ENCODE results near the gene PLPPR5.
"Not testable (repeated sequence)": the region's sequence is repeated elsewhere in the genome, so short reads cannot be mapped to it uniquely, and the experiment has no call there.

Gene PLPPR5

GRCh38 chr1:99004861-99005442, at the start of gene PLPPR5:
Gene PLPPR5, minus strand, starts transcription at chr1:99004861. Its CDS starts 190 bp downstream, at chr1:99004671.
- DNase-seq = no peak

GRCh38 chr1:99051611-99052283, 47.1 kb upstream of the PLPPR5 start:
- DNase-seq = no peak

DNA sequence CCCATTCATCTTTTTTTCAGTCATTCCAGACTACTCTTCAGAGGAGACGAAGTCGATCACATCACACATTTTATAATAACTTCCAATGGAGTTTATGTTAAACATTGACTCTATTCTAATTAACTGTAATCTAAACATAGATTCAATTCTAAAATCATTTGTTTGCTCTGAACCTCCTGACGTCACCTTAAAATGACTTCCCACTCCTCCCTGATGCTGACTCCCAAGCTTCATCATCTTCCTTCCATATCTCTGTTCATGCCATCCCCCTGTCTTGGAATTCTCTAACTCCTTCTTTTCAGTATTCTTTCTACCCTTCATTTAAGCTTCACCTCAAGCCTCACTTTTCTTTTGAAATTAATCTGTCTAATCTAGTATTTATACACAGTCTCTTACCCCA, 45.1 kb upstream of the PLPPR5 start:
- DNase-seq = no peak

DNA sequence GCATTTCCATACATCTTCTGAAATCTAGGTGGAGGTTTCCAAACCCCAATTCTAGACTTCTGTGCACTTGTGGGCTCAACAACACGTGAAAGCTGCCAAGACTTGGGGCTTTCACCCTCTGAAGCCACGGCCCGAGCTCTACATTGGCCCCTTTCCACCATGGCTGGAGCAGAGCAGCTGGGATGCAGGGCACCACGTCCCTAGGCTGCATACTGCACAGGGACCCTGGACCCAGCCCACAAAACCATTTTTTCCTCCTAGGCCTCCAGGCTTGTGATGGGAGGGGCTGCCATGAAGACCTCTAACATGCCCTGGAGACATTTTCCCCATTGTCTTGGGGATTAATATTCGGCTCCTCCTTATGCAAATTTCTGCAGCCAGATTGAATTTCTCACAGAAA, 32.1 kb upstream of the PLPPR5 start:
- not testable (repeated sequence) for DNase-seq

DNA sequence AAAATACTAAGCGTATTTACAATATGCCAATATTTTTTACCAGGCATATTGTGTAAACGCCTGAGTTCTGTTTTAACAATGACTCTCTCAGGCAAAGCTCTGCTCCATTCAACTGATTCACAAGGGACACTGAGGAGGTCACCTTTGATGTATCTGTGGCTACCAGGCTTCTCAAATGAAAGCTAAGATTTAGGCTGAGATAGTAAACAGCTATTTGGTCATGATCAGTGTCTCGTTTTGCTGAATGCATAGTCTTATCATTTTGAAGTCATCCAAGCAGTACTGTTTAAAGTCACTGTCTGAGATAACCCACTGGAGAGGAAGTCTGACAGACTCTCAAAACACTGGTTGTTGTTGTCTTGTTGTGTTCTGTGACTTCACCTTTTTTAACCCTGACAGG, 13.7 kb upstream of the PLPPR5 start:
- DNase-seq = no peak

- no peak for DNase-seq
These were observed 13.0 kb upstream of the PLPPR5 start for GRCh38 chr1:99017655-99018054.

DNA sequence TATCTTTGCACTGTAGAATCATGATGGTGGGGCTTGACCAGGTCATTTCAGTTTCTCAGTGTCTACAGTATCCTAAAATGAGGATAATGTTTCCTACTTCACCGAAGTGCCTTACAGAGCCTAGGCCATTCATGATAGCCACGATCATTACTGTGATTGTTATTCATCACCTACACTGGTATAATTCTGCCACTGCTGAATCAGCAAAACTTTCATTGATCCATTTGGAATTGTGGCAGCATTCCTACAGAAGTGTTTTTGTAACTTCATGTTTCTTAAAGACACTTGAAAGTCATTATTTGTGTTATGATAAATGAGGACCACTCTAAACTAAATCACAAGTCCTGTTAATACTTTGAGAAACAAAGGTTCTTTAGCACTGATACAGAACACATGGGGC, 6.0 kb upstream of the PLPPR5 start:
- DNase-seq = no peak

GRCh38 chr1:99007366-99007765, 2.7 kb upstream of the PLPPR5 start:
- DNase-seq = no peak

DNA sequence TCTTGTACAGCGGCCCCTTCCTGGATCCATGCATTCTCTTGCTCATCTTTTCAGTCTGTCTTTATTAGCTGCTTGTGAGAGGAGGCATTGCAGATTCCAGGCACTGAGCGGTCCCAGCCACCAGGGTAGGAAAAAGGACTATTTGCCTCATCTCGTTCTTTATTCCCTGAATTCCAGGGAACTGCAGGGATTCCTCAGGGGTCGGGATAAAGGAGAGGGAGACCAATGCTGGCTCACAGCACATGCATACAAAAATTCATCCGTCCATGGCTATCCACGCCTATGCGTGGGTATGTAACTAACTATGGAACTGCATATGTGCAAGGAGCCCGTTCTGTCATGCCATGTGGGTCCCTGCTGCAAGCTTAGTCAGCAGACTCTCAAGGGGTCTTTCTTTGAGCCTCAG, 879 bp upstream of the PLPPR5 start:
- DNase-seq = no peak

DNA sequence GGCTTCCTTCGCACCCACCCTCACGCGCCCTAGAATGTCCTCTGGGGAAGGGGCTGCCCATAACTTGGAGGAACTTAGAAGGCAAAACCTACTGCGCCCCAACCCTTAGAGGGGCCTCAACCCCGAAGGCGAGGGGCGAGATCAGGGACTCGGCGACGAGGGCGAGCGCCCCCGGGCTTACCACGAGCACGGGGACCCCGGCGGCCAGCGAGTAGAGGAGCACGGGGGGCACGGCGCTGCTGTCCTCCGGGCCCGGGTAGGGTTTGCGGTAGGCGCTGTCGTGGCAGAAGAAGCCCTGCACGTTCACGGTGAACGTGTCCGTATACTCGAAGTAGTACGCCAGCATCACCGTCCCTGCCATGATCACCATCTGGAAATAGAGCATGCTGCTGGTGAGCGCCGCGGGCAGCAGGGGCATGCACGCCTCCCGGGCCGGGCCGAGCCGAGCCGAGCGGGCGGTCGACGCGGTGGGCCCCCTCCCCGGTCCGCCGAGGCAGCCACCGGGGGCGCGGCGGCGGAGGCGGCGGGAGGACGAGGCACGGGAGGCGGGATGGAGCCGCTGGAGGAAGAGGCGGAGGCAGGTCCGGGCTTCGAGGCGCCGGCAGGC, 304 bp downstream of the PLPPR5 start:
- DNase-seq = no peak

DNA sequence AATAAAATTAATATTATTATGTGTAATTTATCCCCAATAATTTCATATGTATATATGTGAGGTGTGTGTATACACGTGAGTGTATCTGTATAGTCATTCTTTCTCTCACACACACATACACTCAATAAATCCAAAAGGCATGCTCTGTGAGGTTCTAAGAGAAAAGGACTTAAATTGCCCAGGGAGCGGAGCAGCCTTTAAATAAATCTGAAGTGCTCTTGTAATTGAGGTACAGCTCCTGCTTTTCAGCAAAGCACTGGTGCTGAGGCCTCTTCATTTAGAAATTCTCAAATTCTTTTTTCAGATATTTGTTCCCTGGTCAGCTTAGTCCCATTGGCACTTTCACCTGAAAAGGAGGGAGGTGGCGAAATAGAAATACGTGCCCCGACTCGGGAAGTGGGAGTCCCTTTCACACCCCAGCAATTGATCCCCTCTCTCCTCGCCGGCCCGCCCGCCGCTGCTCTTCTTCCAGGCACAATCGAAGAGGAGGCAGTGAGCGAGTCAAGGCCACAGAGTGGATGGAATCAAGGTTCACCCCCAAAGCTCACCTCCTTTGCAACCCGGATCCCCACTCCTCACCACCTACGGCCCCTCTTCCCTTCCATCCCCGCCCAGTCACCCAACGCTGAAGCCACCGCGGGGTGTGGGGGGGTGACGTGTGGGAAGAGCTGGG, 944 bp downstream of the PLPPR5 start:
- no peak for DNase-seq

- no peak for DNase-seq
These were observed 11.8 kb downstream of the PLPPR5 start for GRCh38 chr1:98992844-98993243.

DNA sequence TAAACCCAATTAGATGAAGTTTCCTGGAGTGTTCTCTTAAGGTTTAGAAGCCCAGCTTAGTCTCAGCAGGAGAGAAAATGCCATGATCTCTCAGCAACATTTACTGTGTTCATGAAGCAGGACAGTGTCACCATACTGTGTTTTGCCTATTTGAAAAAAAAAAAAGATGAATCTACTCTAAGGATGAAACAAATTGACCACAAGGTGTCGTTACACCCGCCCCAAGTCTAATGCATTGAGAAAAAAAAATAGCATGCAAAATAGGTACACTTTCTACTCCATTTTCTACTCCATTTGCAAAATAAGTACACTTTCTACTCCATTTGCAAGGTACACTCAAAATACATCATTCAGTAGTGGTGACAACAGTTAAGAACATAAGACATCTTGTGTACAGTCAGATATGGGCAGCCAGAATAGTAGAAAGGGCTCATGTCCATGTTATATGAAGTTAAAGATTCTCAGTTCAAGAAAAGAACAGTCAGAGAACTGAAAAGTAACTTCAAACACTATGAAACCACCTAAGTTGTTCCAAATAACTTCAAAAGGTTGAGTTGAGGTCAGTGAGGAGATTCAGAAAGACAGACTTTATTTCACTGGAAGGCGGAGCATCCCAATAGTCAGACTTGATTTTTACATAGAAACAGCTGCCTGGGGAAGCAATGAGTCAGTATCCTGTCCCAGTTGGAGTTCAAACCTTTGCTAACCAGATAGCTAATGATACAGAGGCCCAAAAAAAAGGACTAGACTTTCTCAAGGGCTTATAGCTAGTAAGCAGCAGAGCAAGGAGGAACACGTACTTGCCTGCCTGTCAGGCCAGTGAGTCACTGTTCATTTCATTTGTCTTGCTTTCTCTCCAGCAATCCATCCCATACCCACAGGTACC, 13.3 kb downstream of the PLPPR5 start:
- DNase-seq = no peak

DNA sequence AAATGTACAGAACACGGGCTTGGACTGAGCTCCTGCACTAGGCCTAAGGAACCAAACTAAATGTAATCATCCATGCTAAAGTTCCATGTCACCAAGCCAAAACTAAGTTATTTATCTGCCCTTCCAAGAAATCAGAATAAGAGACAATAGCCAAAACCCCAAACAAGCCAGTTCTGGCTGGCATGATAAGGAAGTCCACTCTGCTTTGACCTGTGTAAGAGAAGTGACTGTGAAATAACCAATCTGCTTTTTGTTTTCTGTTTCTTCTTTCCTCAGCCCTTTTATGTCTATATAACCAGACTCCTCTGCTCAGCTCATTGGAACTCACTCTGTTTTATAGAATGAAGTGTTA, 15.1 kb downstream of the PLPPR5 start:
- no peak for DNase-seq

DNA sequence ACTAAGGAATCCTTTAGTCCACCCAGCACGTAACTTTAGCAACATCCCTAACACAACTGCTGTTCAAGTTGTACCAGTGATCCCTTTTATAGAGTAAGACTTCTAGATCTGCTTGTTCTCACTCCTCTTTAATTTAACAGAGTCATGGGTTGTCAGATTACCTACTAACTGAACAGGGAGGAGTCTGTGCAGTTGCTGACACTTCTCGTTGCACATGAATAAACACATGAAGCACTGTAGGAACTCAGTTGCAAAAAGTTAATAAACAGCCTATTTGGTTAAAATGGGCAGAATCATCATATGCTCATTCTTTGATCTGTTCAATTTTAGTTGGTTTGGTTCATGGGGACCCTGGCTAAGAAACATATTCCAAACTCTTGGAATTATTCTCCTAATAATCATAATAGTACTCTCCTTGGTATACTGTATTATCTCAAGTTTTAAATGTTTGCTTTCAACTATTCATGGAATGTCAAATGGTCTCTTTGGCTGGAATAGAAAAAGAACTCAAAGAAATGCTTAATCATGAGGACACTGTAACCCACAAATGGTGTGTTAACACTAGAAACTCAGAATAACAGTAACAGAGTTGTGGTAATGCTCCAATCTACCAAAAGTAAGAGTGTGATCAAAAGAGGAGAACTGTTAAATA, 15.6 kb downstream of the PLPPR5 start:
- no peak for DNase-seq

DNA sequence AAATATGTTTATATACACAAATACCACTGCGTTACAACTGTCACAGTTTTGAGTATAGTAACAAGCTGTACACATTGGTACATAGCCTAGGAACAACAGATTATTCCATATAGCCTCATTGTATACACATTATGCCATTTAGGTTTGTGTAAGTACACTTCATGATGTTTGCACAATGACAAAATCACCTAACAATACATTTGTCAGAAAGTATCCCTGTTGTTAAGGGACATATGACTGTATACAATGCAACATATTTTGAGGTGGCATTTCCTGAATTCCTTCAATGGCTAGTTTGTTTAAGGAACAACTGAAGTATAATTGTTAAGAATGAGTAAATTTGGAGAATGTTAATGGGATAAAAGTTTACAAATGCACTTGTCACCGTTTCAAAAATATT, 19.0 kb downstream of the PLPPR5 start:
- no peak for DNase-seq

- DNase-seq = no peak
These were observed 22.6 kb downstream of the PLPPR5 start for GRCh38 chr1:98981917-98982513.

DNA sequence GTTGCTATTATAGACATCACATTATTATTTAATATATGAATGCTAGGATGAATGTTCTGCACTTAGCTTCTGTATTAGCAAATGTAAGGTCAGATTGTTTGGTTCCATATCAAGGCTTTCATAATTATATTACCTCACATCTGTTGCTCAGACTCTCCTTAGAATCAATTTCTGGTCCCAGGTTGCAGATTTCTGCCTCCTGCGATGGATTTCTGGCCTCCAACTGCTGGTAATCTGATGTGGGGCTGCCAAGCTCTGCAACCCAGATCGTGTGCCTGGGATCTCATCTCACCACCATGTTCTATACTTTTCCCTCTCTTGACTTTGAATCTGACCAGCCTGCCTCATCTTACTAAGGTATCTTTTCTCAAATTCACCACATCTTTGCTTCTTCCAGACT, 25.2 kb downstream of the PLPPR5 start:
- DNase-seq = no peak

DNA sequence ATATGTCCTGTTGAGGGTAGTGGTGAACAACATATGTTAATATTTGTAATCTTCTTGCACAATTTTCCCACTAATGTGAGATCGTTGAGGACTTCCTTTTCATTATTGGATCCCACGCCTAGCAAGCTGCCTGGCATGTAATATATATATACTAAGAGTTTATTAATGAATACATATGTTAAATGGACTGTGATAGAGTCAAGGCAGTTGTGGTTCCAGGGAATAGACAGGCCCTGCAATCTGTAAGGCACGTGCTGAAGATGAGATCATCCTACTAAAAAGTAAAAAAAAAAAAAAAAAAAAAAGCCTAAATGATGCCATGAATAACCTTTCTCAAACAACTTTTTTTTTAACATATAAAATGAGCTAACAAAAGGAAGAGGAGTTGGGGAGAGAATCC, 28.9 kb downstream of the PLPPR5 start:
- no peak for DNase-seq

GRCh38 chr1:98975113-98975512, 29.5 kb downstream of the PLPPR5 start:
- peak; percentile 44 for DNase-seq

GRCh38 chr1:98969798-98970490, 34.7 kb downstream of the PLPPR5 start:
- DNase-seq = no peak

DNA sequence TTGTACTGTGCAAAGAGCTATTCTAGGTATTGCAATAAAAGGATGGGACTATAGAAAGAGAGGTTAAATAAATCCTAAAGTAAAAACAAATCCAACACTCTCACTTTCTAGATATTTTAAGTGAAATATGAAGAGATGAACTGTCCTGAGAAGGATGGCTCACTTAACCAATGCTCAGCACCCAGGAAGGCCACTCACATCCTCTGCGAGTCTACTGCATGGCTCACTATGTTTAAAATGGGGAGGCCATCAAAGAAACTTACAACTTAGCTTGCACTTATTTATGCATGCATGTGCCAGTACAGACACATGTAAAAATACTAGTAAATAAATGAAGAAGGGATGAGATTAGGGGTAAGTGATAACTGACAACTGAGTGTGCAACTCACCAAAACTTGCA, 37.5 kb downstream of the PLPPR5 start:
- DNase-seq = no peak
